Neural cell (in vitro differentiated cells): Measurements from ENCODE around the gene UNC45A. TPM values are rescaled to one million over a fixed set of nuclear protein-coding genes. Genes with fewer than 3 reads are reported as not detected.

Experiments used
- H2AFZ ChIP-seq: fragments of 200-600, 300-800 bp; sonication (generic), shearing (Covaris generic); 2 replicates; pipeline ENCODE4 v1.6.0; 2014; ENCODE audit warnings: low read depth, mild to moderate bottlenecking, antibody characterized with exemption, low read length, moderate library complexity
- H3F3A ChIP-seq: fragments of 200-600 bp; shearing (Covaris generic); 2 replicates; pipeline ENCODE4 v1.6.1; 2016; ENCODE audit warnings: mild to moderate bottlenecking, moderate library complexity, mixed read lengths, antibody characterized with exemption, low read length; ENCODE audit not compliant: insufficient read depth, poor library complexity, severe bottlenecking
- H3K27ac ChIP-seq: fragments of 200-600, 300-800 bp; sonication (generic), shearing (Covaris generic); 2 replicates; pipeline ENCODE4 v1.5.1; 2014; ENCODE audit warnings: mild to moderate bottlenecking, low read length, moderate library complexity
- H3K27me3 ChIP-seq: fragments of 300-800, 200-600 bp; sonication (generic), shearing (Covaris generic); 2 replicates; pipeline ENCODE4 v1.6.0; 2014; ENCODE audit warnings: mild to moderate bottlenecking, low read depth, low read length, moderate library complexity; ENCODE audit not compliant: insufficient read depth
- H3K36me3 ChIP-seq: fragments of 300-800, 200-600 bp; sonication (generic), shearing (Covaris generic); 2 replicates; pipeline ENCODE4 v1.5.1; 2014; ENCODE audit warnings: mild to moderate bottlenecking, antibody characterized with exemption, low read length, moderate library complexity; ENCODE audit not compliant: insufficient read depth
- H3K4me2 ChIP-seq: fragments of 300-800, 200-600 bp; sonication (generic), shearing (Covaris generic); 2 replicates; pipeline ENCODE4 v1.6.0; 2014; ENCODE audit warnings: mild to moderate bottlenecking, low read length
- H3K4me3 ChIP-seq: fragments of 300-800, 200-600 bp; sonication (generic), shearing (Covaris generic); 2 replicates; pipeline ENCODE4 v1.5.1; 2014; ENCODE audit warnings: mild to moderate bottlenecking, low read length, moderate library complexity
- H3K79me2 ChIP-seq: fragments of 200-600 bp; shearing (Covaris generic); replicated peaks from 2 replicates; pipeline ENCODE4 v1.6.0; 2014; ENCODE audit warnings: mild to moderate bottlenecking, low read length, moderate library complexity; ENCODE audit not compliant: insufficient read depth
- H3K9ac ChIP-seq: fragments of 300-800, 200-600 bp; sonication (generic), shearing (Covaris generic); 2 replicates; pipeline ENCODE4 v1.6.1; 2016; ENCODE audit warnings: mild to moderate bottlenecking, low read length, mixed read lengths
- H3K9me2 ChIP-seq: fragments of 200-600 bp; shearing (Covaris generic); 2 replicates; pipeline ENCODE4 v1.6.1; 2016; ENCODE audit warnings: mild to moderate bottlenecking, low read length, mixed read lengths; ENCODE audit not compliant: insufficient read depth
- H3K9me3 ChIP-seq: fragments of 200-600, 300-800 bp; sonication (generic), shearing (Covaris generic); 2 replicates; pipeline ENCODE4 v1.6.1; 2016; ENCODE audit warnings: mild to moderate bottlenecking, mixed run types, low read length, moderate library complexity, mixed read lengths
- H4K20me1 ChIP-seq: fragments of 200-600 bp; shearing (Covaris generic); 2 replicates; pipeline ENCODE4 v1.6.1; 2016; ENCODE audit warnings: mild to moderate bottlenecking, mixed run types; ENCODE audit not compliant: insufficient read depth
- EP300 ChIP-seq: fragments of 450-650 bp; conservative IDR thresholded peaks from 2 replicates; pipeline ENCODE4 v1.6.1; 2014; ENCODE audit warnings: antibody characterized with exemption, mild to moderate bottlenecking, moderate library complexity; ENCODE audit not compliant: poor library complexity, severe bottlenecking
- EZH2 ChIP-seq: fragments of 200-600, 300-800 bp; shearing (Covaris generic), sonication (generic); IDR thresholded peaks from 2 replicates; pipeline ENCODE4 v1.6.1; 2014; ENCODE audit warnings: antibody characterized with exemption, low read length, borderline replicate concordance, mild to moderate bottlenecking; ENCODE audit not compliant: insufficient read depth, poor library complexity, severe bottlenecking
- MXI1 ChIP-seq: fragments of 450-650 bp; conservative IDR thresholded peaks from 2 replicates; pipeline ENCODE4 v1.6.1; 2014; ENCODE audit warnings: antibody characterized with exemption, mild to moderate bottlenecking; ENCODE audit not compliant: poor library complexity, severe bottlenecking
- POLR2AphosphoS5 ChIP-seq: IDR thresholded peaks from 2 replicates; pipeline ENCODE4 v1.6.1; 2012
- RAD21 ChIP-seq: fragments of 450-650 bp; conservative IDR thresholded peaks from 2 replicates; pipeline ENCODE4 v1.6.1; 2014; ENCODE audit warnings: antibody characterized with exemption, mild to moderate bottlenecking, moderate library complexity
- REST ChIP-seq: IDR thresholded peaks from 2 replicates; pipeline ENCODE4 v1.6.1; 2012; ENCODE audit warnings: borderline replicate concordance
- SMC3 ChIP-seq: fragments of 450-650 bp; conservative IDR thresholded peaks from 2 replicates; pipeline ENCODE4 v1.6.1; 2014; ENCODE audit warnings: antibody characterized with exemption, mild to moderate bottlenecking, moderate library complexity; ENCODE audit not compliant: poor library complexity
- TAF1 ChIP-seq: IDR thresholded peaks from 2 replicates; pipeline ENCODE4 v1.6.1; 2012; ENCODE audit warnings: low read depth
- polyA plus RNA-seq: library from polyadenylated mRNA; depleted of rRNA; stranded (reverse); fragments of >200 nt; gene quantifications from 2 replicates; pipeline ENCODE4 v1.2.3, GENCODE V29; 2014
- TF ChIP-seq, protein P1 (sequence below): fragments of 450-650 bp; IDR thresholded peaks from 2 replicates; pipeline ENCODE4 v1.5.1; 2014; ENCODE audit warnings: antibody characterized with exemption, mild to moderate bottlenecking, moderate library complexity; ENCODE audit not compliant: poor library complexity, severe bottlenecking

The UNC45A gene
- polyA plus RNA-seq, 1 donor from 2014 or later: 41.3 TPM

DNA sequence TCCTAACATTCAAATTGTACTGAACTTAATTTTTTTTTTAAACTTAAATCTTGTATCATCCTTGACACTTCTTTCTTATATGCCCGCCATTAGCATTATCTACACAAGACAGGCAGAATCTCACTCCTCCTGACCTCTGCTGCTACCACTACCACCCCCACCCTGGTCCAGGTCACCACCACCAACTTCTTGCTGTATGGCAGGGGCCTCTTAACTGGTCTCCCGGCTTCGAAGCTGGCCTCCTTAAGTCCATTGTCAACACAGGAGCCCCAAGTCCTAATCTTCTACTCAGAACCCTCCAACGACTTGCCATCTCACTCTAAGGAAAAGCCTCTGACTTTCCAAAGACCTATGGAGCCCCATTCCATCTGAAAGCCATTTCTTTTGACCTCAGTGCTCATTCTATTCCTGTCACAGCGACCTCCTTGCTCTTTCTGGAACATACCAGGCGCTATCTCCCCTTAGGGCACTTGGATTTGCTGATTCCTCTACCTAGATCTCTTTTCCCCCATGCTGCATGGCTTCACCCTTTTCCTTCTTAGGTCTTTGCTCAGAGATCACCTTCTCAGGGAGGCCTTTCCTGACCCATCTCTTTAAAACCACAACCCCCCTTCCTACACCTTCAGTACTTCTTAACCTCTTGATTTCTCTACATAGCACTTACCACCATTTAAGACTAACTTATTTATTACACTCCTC lies 56.7 kb downstream of the UNC45A start:
- no peaks in the 10 kb centered on the region for H3K27me3 ChIP-seq
- H3F3A ChIP-seq: no peaks in the 10 kb centered on the region
- no peaks in the 10 kb centered on the region for H3K36me3 ChIP-seq
- peaks cover 61% of the 10 kb centered on the region for H3K79me2 ChIP-seq
- H3K27ac ChIP-seq: no peak overlapping the region
- H3K4me3 ChIP-seq: no peak overlapping the region
- no peak overlapping the region for H3K9ac ChIP-seq
- no peaks in the 10 kb centered on the region for H4K20me1 ChIP-seq
- TF ChIP-seq, protein P1, sequence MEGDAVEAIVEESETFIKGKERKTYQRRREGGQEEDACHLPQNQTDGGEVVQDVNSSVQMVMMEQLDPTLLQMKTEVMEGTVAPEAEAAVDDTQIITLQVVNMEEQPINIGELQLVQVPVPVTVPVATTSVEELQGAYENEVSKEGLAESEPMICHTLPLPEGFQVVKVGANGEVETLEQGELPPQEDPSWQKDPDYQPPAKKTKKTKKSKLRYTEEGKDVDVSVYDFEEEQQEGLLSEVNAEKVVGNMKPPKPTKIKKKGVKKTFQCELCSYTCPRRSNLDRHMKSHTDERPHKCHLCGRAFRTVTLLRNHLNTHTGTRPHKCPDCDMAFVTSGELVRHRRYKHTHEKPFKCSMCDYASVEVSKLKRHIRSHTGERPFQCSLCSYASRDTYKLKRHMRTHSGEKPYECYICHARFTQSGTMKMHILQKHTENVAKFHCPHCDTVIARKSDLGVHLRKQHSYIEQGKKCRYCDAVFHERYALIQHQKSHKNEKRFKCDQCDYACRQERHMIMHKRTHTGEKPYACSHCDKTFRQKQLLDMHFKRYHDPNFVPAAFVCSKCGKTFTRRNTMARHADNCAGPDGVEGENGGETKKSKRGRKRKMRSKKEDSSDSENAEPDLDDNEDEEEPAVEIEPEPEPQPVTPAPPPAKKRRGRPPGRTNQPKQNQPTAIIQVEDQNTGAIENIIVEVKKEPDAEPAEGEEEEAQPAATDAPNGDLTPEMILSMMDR: no peak
- TF ChIP-seq TAF1: no peak
- TF ChIP-seq EP300: no peak
- no peak for TF ChIP-seq POLR2AphosphoS5
- TF ChIP-seq REST: no peak
- TF ChIP-seq MXI1: no peak
- no peak for TF ChIP-seq SMC3
- TF ChIP-seq RAD21: no peak
- no peak for TF ChIP-seq EZH2
- H2AFZ ChIP-seq: no peak overlapping the region
- H3K9me2 ChIP-seq: no peaks in the 10 kb centered on the region
- no peak overlapping the region for H3K4me2 ChIP-seq
- no peaks in the 10 kb centered on the region for H3K9me3 ChIP-seq

GRCh38 chr15:90994059-90994416 lies 59.0 kb downstream of the UNC45A start:
- no peaks in the 10 kb centered on the region for H3K9me2 ChIP-seq
- peak overlapping the region; percentile 75 for H3K4me3 ChIP-seq
- peak overlapping the region; percentile 58 for H3K9ac ChIP-seq
- peak overlapping the region; percentile 1 for H3K4me2 ChIP-seq
- H3K79me2 ChIP-seq: peaks cover 42% of the 10 kb centered on the region
- TF ChIP-seq TAF1 (no peak), EP300 (no peak)
- no peaks in the 10 kb centered on the region for H3F3A ChIP-seq
- H3K27me3 ChIP-seq: no peaks in the 10 kb centered on the region
- H4K20me1 ChIP-seq: no peaks in the 10 kb centered on the region
- no peak overlapping the region for H3K27ac ChIP-seq
- H3K36me3 ChIP-seq: no peaks in the 10 kb centered on the region
- H2AFZ ChIP-seq: peak overlapping the region; percentile 27
- no peaks in the 10 kb centered on the region for H3K9me3 ChIP-seq
